HCT116 (cell line): ENCODE results near the gene IL1RAPL1. TPM values are rescaled to one million over a fixed set of nuclear protein-coding genes. Genes with fewer than 3 reads are reported as not detected.

Source experiments
- ATAC-seq: fragments of 200-7000 bp; cut with Tn5 transposase; 2 replicates; pipeline ENCODE4 v1.9.1; 2020; ENCODE audit warnings: mild to moderate bottlenecking, moderate library complexity
- BruUV-seq: library from RNA; stranded (reverse); fragments of 400-500 nt; replicated peaks from 2 replicates; lab custom pipeline; 2021; lab: Mats Ljungman, UMichigan
- CTCF ChIA-PET: fragments of 300-600 bp; sonication (Branson Sonifier 250); formaldehyde crosslinking; loops from one replicate; lab custom pipeline; 2021; ENCODE audit warnings: antibody characterized with exemption; lab: Charles Lee
- POLR2A ChIA-PET: fragments of 300-600, 350-600 bp; sonication (Branson Sonifier 250); formaldehyde crosslinking; loops from one replicate; lab custom pipeline; 2021; ENCODE audit warnings: antibody characterized with exemption; lab: Charles Lee
- RAD21 ChIA-PET, 2 experiments: fragments of 300-600 bp; sonication (Branson Sonifier 250); formaldehyde crosslinking; loops; one replicate each; lab custom pipeline; 2023; ENCODE audit warnings: low total read pairs in 2 of 2; ENCODE audit not compliant: uncharacterized antibody in 2 of 2, unreplicated experiment in 2 of 2, low non-redundant PET in 1 of 2; lab: Charles Lee
- DNase-seq: peaks from one replicate; pipeline ENCODE4 v3.0.0-alpha.2; 2010; ENCODE audit warnings: low read depth, low spot score
- H2AFZ ChIP-seq: fragments of 200-600 bp; shearing (Covaris generic), sonication (generic); 2 replicates; pipeline ENCODE4 v1.6.1; 2017; ENCODE audit warnings: low read depth, mixed run types, mixed read lengths, antibody characterized with exemption, low read length; ENCODE audit not compliant: poor library complexity, severe bottlenecking
- H3K27ac ChIP-seq: 2 replicates; pipeline ENCODE4 v1.5.1; 2012; ENCODE audit warnings: low read depth, low read length
- H3K27me3 ChIP-seq: fragments of 200-600 bp; sonication (generic); 2 replicates; pipeline ENCODE4 v1.6.1; 2016; ENCODE audit warnings: mixed run types, low read length, mixed read lengths; ENCODE audit not compliant: insufficient read depth
- H3K36me3 ChIP-seq, 2 experiments: fragments of 200-500 bp in 1 of 2; fragments of 200-600 bp in 1 of 2; sonication (Bioruptor generic) in 1 of 2; sonication (generic) in 1 of 2; 2 replicates each; pipeline versions ENCODE4 v1.5.1 to v1.6.1; 2014 to 2016; ENCODE audit warnings: low read length in 2 of 2, inconsistent platforms in 1 of 2, mixed read lengths in 1 of 2, mixed run types in 1 of 2; ENCODE audit not compliant: insufficient read depth in 2 of 2, control insufficient read depth in 1 of 2
- H3K4me1 ChIP-seq, 2 experiments: fragments of 200-600 bp in 1 of 2; sonication (generic) in 1 of 2; 2 replicates each; pipeline versions ENCODE4 v1.5.1 to v1.6.1; 2012 to 2017; ENCODE audit warnings: low read length in 2 of 2, inconsistent platforms in 1 of 2, mild to moderate bottlenecking in 1 of 2, mixed read lengths in 1 of 2, mixed run types in 1 of 2, moderate library complexity in 1 of 2; ENCODE audit not compliant: insufficient read depth in 2 of 2, control insufficient read depth in 1 of 2
- H3K4me2 ChIP-seq: fragments of 200-600 bp; sonication (generic); 2 replicates; pipeline ENCODE4 v1.6.1; 2017; ENCODE audit warnings: mixed run types, low read length, mixed read lengths
- H3K4me3 ChIP-seq, 2 experiments: fragments of 200-600 bp in 1 of 2; sonication (generic) in 1 of 2; replicated peaks in 1 of 2; 2 replicates each; pipeline ENCODE4 v1.5.1; 2011 to 2016; ENCODE audit warnings: low read length in 2 of 2, control low read depth in 1 of 2, low read depth in 1 of 2, mild to moderate bottlenecking in 1 of 2, mixed read lengths in 1 of 2, mixed run types in 1 of 2
- H3K79me2 ChIP-seq: fragments of 200-600 bp; sonication (generic); 2 replicates; pipeline ENCODE4 v1.6.1; 2017; ENCODE audit warnings: mild to moderate bottlenecking, mixed run types, low read length, moderate library complexity, mixed read lengths; ENCODE audit not compliant: insufficient read depth
- H3K9ac ChIP-seq: fragments of 200-600 bp; sonication (generic); 2 replicates; pipeline ENCODE4 v1.6.1; 2016; ENCODE audit warnings: low read length, mixed read lengths
- H3K9me2 ChIP-seq: fragments of 200-600 bp; sonication (generic), shearing (Covaris generic); 2 replicates; pipeline ENCODE4 v1.6.1; 2017; ENCODE audit warnings: mixed run types, mild to moderate bottlenecking, moderate library complexity; ENCODE audit not compliant: insufficient read depth
- H3K9me3 ChIP-seq, 2 experiments: fragments of 200-500 bp in 1 of 2; fragments of 200-600 bp in 1 of 2; sonication (Bioruptor generic) in 1 of 2; sonication (generic) in 1 of 2; 2 replicates each; pipeline ENCODE4 v1.6.1; 2014 to 2017; ENCODE audit warnings: low read length in 2 of 2, mixed read lengths in 2 of 2, inconsistent platforms in 1 of 2, low read depth in 1 of 2, mild to moderate bottlenecking in 1 of 2, mixed run types in 1 of 2, moderate library complexity in 1 of 2; ENCODE audit not compliant: control insufficient read depth in 1 of 2, insufficient read depth in 1 of 2
- H4K20me1 ChIP-seq: fragments of 200-600 bp; sonication (generic), shearing (Covaris generic); 2 replicates; pipeline ENCODE4 v1.6.1; 2017; ENCODE audit warnings: mixed run types, mild to moderate bottlenecking, moderate library complexity; ENCODE audit not compliant: insufficient read depth
- CTCF ChIP-seq, 3 experiments: fragments of 200-600 bp in 1 of 3; sonication (generic) in 1 of 3; IDR thresholded peaks in 2 of 3; conservative IDR thresholded peaks in 1 of 3; 2 replicates each; pipeline ENCODE4 v1.5.1; 2012 to 2017; ENCODE audit warnings: low read depth in 2 of 3, low read length in 2 of 3, antibody characterized with exemption in 1 of 3, borderline replicate concordance in 1 of 3, control low read depth in 1 of 3, mild to moderate bottlenecking in 1 of 3, mixed read lengths in 1 of 3, mixed run types in 1 of 3, moderate library complexity in 1 of 3; ENCODE audit not compliant: insufficient read depth in 1 of 3
- REST ChIP-seq: IDR thresholded peaks from 2 replicates; pipeline ENCODE4 v1.6.1; 2012; ENCODE audit warnings: low read depth
- intact Hi-C: fragments of 100-400 bp; cut with micrococcal nuclease; formaldehyde crosslinking; loops from 2 replicates; pipeline ENCODE4 v1.10.0; 2022
- total RNA-seq: library from RNA; stranded (reverse); gene quantifications from one replicate; pipeline ENCODE4 v1.2.1, GENCODE V29; 2021; ENCODE audit not compliant: unreplicated experiment

IL1RAPL1 gene
- total RNA-seq, 1 experiment from 2014 or later, result 2.8 TPM

- no peaks in the 10 kb centered on the region for H3K79me2 ChIP-seq
- H4K20me1 ChIP-seq, result no peaks in the 10 kb centered on the region
- no TSS peak for BruUV-seq
- no peaks in the 10 kb centered on the region for H3K9me2 ChIP-seq
- no peak overlapping the region for H3K27ac ChIP-seq
- H3K4me2 ChIP-seq, result no peak overlapping the region
- H3K27me3 ChIP-seq, result no peaks in the 10 kb centered on the region
- peak; percentile 49; the same call in 1 of the 2 replicates for ATAC-seq
- POLR2A ChIA-PET, result no interaction called here
- H3K4me3 ChIP-seq, result no peak overlapping the region
- H3K4me1 ChIP-seq, result peaks cover 0 to 12% of the 10 kb centered on the region in 2 experiments; a peak in 1 of 4 replicates
- intact Hi-C loops, result no loop called here
- TF ChIP-seq REST (no peak), CTCF (IDR thresholded peaks at IDR 0.05 in 2 of 3, conservative IDR thresholded peaks at IDR 0.05 in 1 of 3; ENCODE audit: borderline replicate concordance in 1 of 3, insufficient read depth in 1 of 3, low read depth in 2 of 3, low read length in 2 of 3) (peak in 1 of 3 experiments; percentile 44; a peak in 2 of 6 replicates)
- TF ChIP-seq, all 23 proteins: peak for 1
- ChIA-PET CTCF (no interaction called here), RAD21 (no interaction called here)
- H3K9ac ChIP-seq, result no peak overlapping the region
- no peak for DNase-seq
- H2AFZ ChIP-seq, result peak overlapping the region; percentile 15
- H3K36me3 ChIP-seq, result no peaks in the 10 kb centered on the region
- no peaks in the 10 kb centered on the region for H3K9me3 ChIP-seq
Observed at GRCh38 chrX:28550331-28550872, 36.8 kb upstream of the IL1RAPL1 start.
